IMR-90 (cell line): ENCODE results near the gene TDRD7. TPM values are rescaled to one million over a fixed set of nuclear protein-coding genes. Genes with fewer than 3 reads are reported as not detected.

Source experiments
- ATAC-seq: fragments of 200-7000 bp; cut with Tn5 transposase; 2 replicates; pipeline ENCODE4 v1.9.1; 2020; ENCODE audit warnings: low read depth, mild to moderate bottlenecking, moderate library complexity
- BruUV-seq: library from RNA; stranded (reverse); fragments of 400-500 nt; replicated peaks from 2 replicates; lab custom pipeline; 2021; lab: Mats Ljungman, UMichigan
- CTCF ChIA-PET: fragments of 300-600 bp; formaldehyde crosslinking; extraction: SDS; loops from one replicate; lab custom pipeline; 2021; ENCODE audit warnings: antibody characterized with exemption; lab: Yijun Ruan, JAX
- POLR2A ChIA-PET: fragments of 300-600 bp; sonication (Branson Sonifier 250); formaldehyde crosslinking; loops from one replicate; lab custom pipeline; 2022; ENCODE audit warnings: antibody characterized with exemption; ENCODE audit not compliant: unreplicated experiment; lab: Charles Lee
- DNase-seq: peaks from one replicate; pipeline ENCODE4 v3.0.0; 2013
- H2AFZ ChIP-seq: replicated peaks from 2 replicates; pipeline ENCODE3; 2013; ENCODE audit warnings: low read length, mild to moderate bottlenecking; ENCODE audit not compliant: poor library complexity
- H2AK5ac ChIP-seq: 2 replicates; pipeline ENCODE4 v1.6.1; 2013; ENCODE audit warnings: low read depth, low read length, inconsistent platforms
- H2AK9ac ChIP-seq: replicated peaks from 2 replicates; pipeline ENCODE3; 2013; ENCODE audit warnings: mild to moderate bottlenecking, low read depth, low read length, moderate library complexity; ENCODE audit not compliant: poor library complexity
- H2BK120ac ChIP-seq: 2 replicates; pipeline ENCODE4 v1.6.1; 2013; ENCODE audit warnings: low read depth, low read length, inconsistent platforms
- H2BK15ac ChIP-seq: 3 replicates; pipeline ENCODE4 v1.6.1; 2013; ENCODE audit warnings: low read depth, low read length, inconsistent platforms
- H2BK20ac ChIP-seq: 2 replicates; pipeline ENCODE4 v1.6.1; 2013; ENCODE audit warnings: low read depth, mild to moderate bottlenecking, inconsistent platforms, low read length, moderate library complexity
- H2BK5ac ChIP-seq: 2 replicates; pipeline ENCODE4 v1.6.1; 2013; ENCODE audit warnings: mild to moderate bottlenecking, low read depth, low read length, inconsistent platforms; ENCODE audit not compliant: poor library complexity, severe bottlenecking
- H3K14ac ChIP-seq: replicated peaks from 2 replicates; pipeline ENCODE4 v1.6.1; 2013; ENCODE audit warnings: low read depth, low read length, inconsistent platforms
- H3K18ac ChIP-seq: 2 replicates; pipeline ENCODE4 v1.6.1; 2013; ENCODE audit warnings: low read depth, low read length, control low read depth
- H3K23ac ChIP-seq: 2 replicates; pipeline ENCODE4 v1.6.1; 2013; ENCODE audit warnings: low read depth, low read length, inconsistent platforms
- H3K27ac ChIP-seq: 2 replicates; pipeline ENCODE4 v1.5.1; 2013; ENCODE audit warnings: mild to moderate bottlenecking, control low read depth, low read length; ENCODE audit not compliant: insufficient read depth
- H3K27me3 ChIP-seq: 2 replicates; pipeline ENCODE4 v1.6.1; 2013; ENCODE audit warnings: low read length; ENCODE audit not compliant: control insufficient read depth, insufficient read depth
- H3K36me3 ChIP-seq: 2 replicates; pipeline ENCODE4 v1.6.1; 2013; ENCODE audit warnings: low read length, mixed read lengths; ENCODE audit not compliant: control insufficient read depth, insufficient read depth
- H3K4ac ChIP-seq: 2 replicates; pipeline ENCODE4 v1.6.1; 2013; ENCODE audit warnings: low read depth, low read length, inconsistent platforms
- H3K4me1 ChIP-seq: 2 replicates; pipeline ENCODE4 v1.6.1; 2013; ENCODE audit warnings: low read length, mixed read lengths; ENCODE audit not compliant: control insufficient read depth, insufficient read depth
- H3K4me2 ChIP-seq: 2 replicates; pipeline ENCODE4 v1.6.1; 2013; ENCODE audit warnings: low read depth, mild to moderate bottlenecking, control low read depth, low read length, moderate library complexity
- H3K4me3 ChIP-seq: 2 replicates; pipeline ENCODE4 v1.5.1; 2013; ENCODE audit warnings: low read depth, mild to moderate bottlenecking, control low read depth, low read length, moderate library complexity; ENCODE audit not compliant: insufficient read depth
- H3K56ac ChIP-seq: 2 replicates; pipeline ENCODE4 v1.6.1; 2013; ENCODE audit warnings: low read length, inconsistent platforms; ENCODE audit not compliant: insufficient read depth; ENCODE audit errors: extremely low read depth
- H3K79me1 ChIP-seq, 2 experiments: 2 replicates each; pipeline ENCODE4 v1.6.1; 2013; ENCODE audit warnings: low read length in 2 of 2, inconsistent platforms in 1 of 2, low read depth in 1 of 2
- H3K9ac ChIP-seq: 2 replicates; pipeline ENCODE4 v1.6.1; 2013; ENCODE audit warnings: low read depth, low read length, control low read depth
- H3K9me1 ChIP-seq: 2 replicates; pipeline ENCODE4 v1.6.1; 2013; ENCODE audit warnings: low read length, inconsistent platforms; ENCODE audit not compliant: insufficient read depth
- H3K9me3 ChIP-seq: 2 replicates; pipeline ENCODE4 v1.6.1; 2013; ENCODE audit warnings: low read length; ENCODE audit not compliant: control insufficient read depth, insufficient read depth
- H4K20me1 ChIP-seq: 2 replicates; pipeline ENCODE4 v1.6.1; 2013; ENCODE audit warnings: low read length, inconsistent platforms; ENCODE audit not compliant: insufficient read depth
- H4K5ac ChIP-seq: 2 replicates; pipeline ENCODE4 v1.6.1; 2013; ENCODE audit warnings: mild to moderate bottlenecking, low read depth, low read length, control low read depth
- H4K8ac ChIP-seq, 2 experiments: 2 replicates each; pipeline ENCODE4 v1.6.1; 2013; ENCODE audit warnings: low read depth in 2 of 2, low read length in 2 of 2, control low read depth in 1 of 2, inconsistent platforms in 1 of 2
- H4K91ac ChIP-seq: 2 replicates; pipeline ENCODE4 v1.6.1; 2013; ENCODE audit warnings: low read depth, low read length, inconsistent platforms; ENCODE audit not compliant: insufficient read depth
- BHLHE40 ChIP-seq: fragments of 150-350 bp; IDR thresholded peaks from 2 replicates; pipeline ENCODE4 v1.6.1; 2016; ENCODE audit warnings: mild to moderate bottlenecking, low read depth, low read length
- CEBPB ChIP-seq: IDR thresholded peaks from 2 replicates; pipeline ENCODE4 v1.6.1; 2012; ENCODE audit warnings: low read depth, low read length, improper control_type of control experiment
- CHD1 ChIP-seq: IDR thresholded peaks from 2 replicates; pipeline ENCODE4 v1.6.1; 2012; ENCODE audit warnings: low read depth, low read length, improper control_type of control experiment
- ELK1 ChIP-seq: fragments of 150-350 bp; IDR thresholded peaks from 2 replicates; pipeline ENCODE4 v1.6.1; 2016; ENCODE audit warnings: low read depth, mild to moderate bottlenecking, low read length, moderate library complexity, borderline replicate concordance
- FOS ChIP-seq: fragments of 150-350 bp; IDR thresholded peaks from 2 replicates; pipeline ENCODE4 v1.6.1; 2016; ENCODE audit warnings: low read depth, low read length
- MAFK ChIP-seq: IDR thresholded peaks from 2 replicates; pipeline ENCODE4 v1.6.1; 2012; ENCODE audit warnings: low read depth, low read length, improper control_type of control experiment
- MAZ ChIP-seq: IDR thresholded peaks from 2 replicates; pipeline ENCODE4 v1.6.1; 2012; ENCODE audit warnings: low read depth, mild to moderate bottlenecking, low read length, improper control_type of control experiment, moderate library complexity, borderline replicate concordance
- POLR2A ChIP-seq: IDR thresholded peaks from 2 replicates; pipeline ENCODE4 v1.6.1; 2012; ENCODE audit warnings: mild to moderate bottlenecking, low read depth, low read length
- RAD21 ChIP-seq: IDR thresholded peaks from 2 replicates; pipeline ENCODE4 v1.6.1; 2012; ENCODE audit warnings: low read length, improper control_type of control experiment
- RCOR1 ChIP-seq: IDR thresholded peaks from 2 replicates; pipeline ENCODE4 v1.6.1; 2012; ENCODE audit warnings: mild to moderate bottlenecking, low read length, improper control_type of control experiment; ENCODE audit not compliant: insufficient replicate concordance
- RFX5 ChIP-seq: IDR thresholded peaks from 2 replicates; pipeline ENCODE4 v1.8.0; 2012; ENCODE audit warnings: low read depth, mild to moderate bottlenecking, low read length, moderate library complexity
- SMC3 ChIP-seq: fragments of 150-350 bp; IDR thresholded peaks from 2 replicates; pipeline ENCODE4 v1.6.1; 2016; ENCODE audit warnings: low read depth, mild to moderate bottlenecking, antibody characterized with exemption, low read length, moderate library complexity
- WGBS, 2 experiments: methylation state at CpG; one replicate each; pipeline versions ENCODE4 v1.1.5 to v1.1.7; 2013; ENCODE audit warnings: missing lambda C conversion rate in 2 of 2; ENCODE audit not compliant: insufficient read length in 1 of 2; ENCODE audit errors: extremely low coverage in 2 of 2; 5-methylcytosine and 5-hydroxymethylcytosine counted together
- dilution Hi-C: fragments of 300-500 bp; cut with HindIII; formaldehyde crosslinking; loops from one replicate; pipeline ENCODE4 v1.14.3; 2018; ENCODE audit warnings: low sequenced_read_pairs; ENCODE audit not compliant: unreplicated experiment
- in situ Hi-C: fragments of 300-500 bp; cut with MboI; formaldehyde crosslinking; loops from 3 replicates; pipeline ENCODE4 v1.14.3; 2019; ENCODE audit warnings: low sequenced_read_pairs, inconsistent platforms, mixed read lengths
- intact Hi-C: fragments of 100-400 bp; cut with micrococcal nuclease; formaldehyde crosslinking; loops from 2 replicates; pipeline ENCODE4 v1.10.0; 2022
- polyA plus RNA-seq, 3 experiments: library from polyadenylated mRNA; depleted of rRNA; stranded (reverse); fragments of >200 nt; gene quantifications; 2 replicates each; pipeline ENCODE4 v1.2.3, GENCODE V29; 2012; ENCODE audit warnings: low replicate concordance in 1 of 3
- total RNA-seq: library from RNA; depleted of rRNA; stranded (reverse); fragments of >200 nt; gene quantifications from 2 replicates; pipeline ENCODE4 v1.2.3, GENCODE V29; 2012

The TDRD7 gene
- total and polyA plus RNA-seq, 2 of the 4 experiments (the other 2 are of a cell fraction) = 4.4 to 9.7 TPM

GRCh38 chr9:97526895-97527575, 115.1 kb downstream of the TDRD7 start:
- no peak overlapping the region for H3K4ac ChIP-seq
- H3K23ac ChIP-seq = no peak overlapping the region
- intact Hi-C loops = no loop called here
- H3K56ac ChIP-seq = no peak overlapping the region
- DNase-seq (no peak), ATAC-seq (no peak)
- H3K4me1 ChIP-seq = peaks cover 7% of the 10 kb centered on the region
- no peak overlapping the region for H2AK9ac ChIP-seq
- dilution Hi-C loops = no loop called here
- no peaks in the 10 kb centered on the region for H3K27me3 ChIP-seq
- no TSS peak for BruUV-seq
- H4K8ac ChIP-seq = no peak overlapping the region
- H3K4me2 ChIP-seq = no peak overlapping the region
- H4K20me1 ChIP-seq = no peaks in the 10 kb centered on the region
- H3K4me3 ChIP-seq = no peak overlapping the region
- H3K27ac ChIP-seq = no peak overlapping the region
- in situ Hi-C loops = no loop called here
- H4K5ac ChIP-seq = no peak overlapping the region
- no peak overlapping the region for H2AFZ ChIP-seq
- H3K9me3 ChIP-seq = no peaks in the 10 kb centered on the region
- no peaks in the 10 kb centered on the region for H3K79me1 ChIP-seq
- H2BK15ac ChIP-seq = no peak overlapping the region
- POLR2A ChIA-PET = no interaction called here
- H2BK120ac ChIP-seq = no peak overlapping the region
- peaks cover 11% of the 10 kb centered on the region; the same call in 1 of the 2 replicates for H3K36me3 ChIP-seq
- H2AK5ac ChIP-seq = no peak overlapping the region
- H3K18ac ChIP-seq = no peak overlapping the region
- H2BK20ac ChIP-seq = no peak overlapping the region
- H4K91ac ChIP-seq = no peak overlapping the region
- CTCF ChIA-PET = no interaction called here
- WGBS, 2 experiments = 93% methylated on average over 3 of the region's 7 CpGs; no CpG with 5 or more reads in 1 of the 2 experiments
- H2BK5ac ChIP-seq = no peak overlapping the region
- H3K14ac ChIP-seq = no peak overlapping the region
- TF ChIP-seq SMC3 = no peak
- TF ChIP-seq POLR2A = no peak
- TF ChIP-seq RCOR1 = no peak
- no peak for TF ChIP-seq RAD21
- TF ChIP-seq FOS = no peak
- no peak for TF ChIP-seq RFX5
- no peak for TF ChIP-seq ELK1
- no peak for TF ChIP-seq CHD1
- no peak for TF ChIP-seq CEBPB
- no peak for TF ChIP-seq MAFK
- no peak for TF ChIP-seq BHLHE40
- TF ChIP-seq MAZ = no peak
- no peak overlapping the region for H3K9ac ChIP-seq
- no peaks in the 10 kb centered on the region; the same call in 1 of the 2 replicates for H3K9me1 ChIP-seq
